Ramos (cell line): Measurements from ENCODE around the gene INPP5B.
"Not testable (repeated sequence)": the region's sequence is repeated elsewhere in the genome, so short reads cannot be mapped to it uniquely, and the experiment has no call there.

Experiments
- in situ Hi-C: fragments of 300-500 bp; cut with MboI; formaldehyde crosslinking; loops from one replicate; pipeline ENCODE4 v1.14.3; 2022; ENCODE audit warnings: low sequenced_read_pairs; ENCODE audit not compliant: unreplicated experiment

Gene INPP5B

GRCh38 chr1:37919277-37919676 is 27.6 kb downstream of the INPP5B start:
- in situ Hi-C loops: no loop called here

GRCh38 chr1:37915476-37916093 is 31.3 kb downstream of the INPP5B start:
- in situ Hi-C loops: no loop called here

GRCh38 chr1:37914719-37915475 is 32.0 kb downstream of the INPP5B start:
- in situ Hi-C loops: no loop called here

DNA sequence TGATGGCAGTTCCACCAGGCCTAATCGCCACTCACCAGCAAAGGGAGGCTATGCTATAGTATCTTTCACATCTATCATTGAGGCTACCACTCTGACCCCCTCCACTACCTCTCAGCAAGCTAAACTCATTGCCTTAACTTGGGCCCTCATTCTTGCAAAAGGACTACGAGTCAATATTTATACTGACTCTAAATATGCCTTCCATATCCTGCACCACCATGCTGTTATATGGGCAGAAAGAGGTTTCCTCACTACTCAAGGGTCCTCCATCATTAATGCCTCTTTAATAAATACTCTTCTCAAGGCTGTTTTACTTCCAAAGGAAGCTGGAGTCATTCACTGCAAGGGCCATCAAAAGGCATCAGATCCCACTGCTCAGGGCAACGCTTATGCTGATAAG is 35.4 kb downstream of the INPP5B start:
- in situ Hi-C loops: not testable (repeated sequence)

GRCh38 chr1:37910886-37911285 is 36.0 kb downstream of the INPP5B start:
- in situ Hi-C loops: not testable (repeated sequence)

GRCh38 chr1:37908531-37908930 is 38.3 kb downstream of the INPP5B start:
- in situ Hi-C loops: not testable (repeated sequence)

GRCh38 chr1:37907416-37908125 is 39.3 kb downstream of the INPP5B start:
- in situ Hi-C loops: not testable (repeated sequence)

- in situ Hi-C loops: not testable (repeated sequence)
Measured at GRCh38 chr1:37906591-37906990, 40.3 kb downstream of the INPP5B start.

- in situ Hi-C loops: no loop called here
Measured at GRCh38 chr1:37905727-37906126, 41.1 kb downstream of the INPP5B start.

GRCh38 chr1:37903921-37904320 is 42.9 kb downstream of the INPP5B start:
- in situ Hi-C loops: not testable (repeated sequence)

GRCh38 chr1:37902983-37903382 is 43.9 kb downstream of the INPP5B start:
- in situ Hi-C loops: no loop called here

DNA sequence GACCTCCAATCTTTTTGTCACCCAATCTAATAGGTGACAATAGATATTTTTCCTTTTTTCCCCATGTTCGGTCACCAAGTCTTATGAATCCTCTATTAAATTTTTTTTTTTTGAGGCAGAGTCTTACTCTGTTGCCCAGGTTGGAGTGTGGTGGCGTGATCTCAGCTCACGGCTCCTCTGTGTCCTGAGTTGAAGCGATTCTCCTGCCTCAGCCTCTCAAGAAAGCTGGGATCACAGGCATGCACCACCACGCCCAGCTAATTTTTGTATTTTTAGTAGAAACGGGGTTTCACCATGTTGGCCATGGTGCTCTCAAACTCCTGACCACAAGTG is 45.0 kb downstream of the INPP5B start:
- in situ Hi-C loops: no loop called here

GRCh38 chr1:37901191-37901892 is 45.5 kb downstream of the INPP5B start:
- in situ Hi-C loops: no loop called here

DNA sequence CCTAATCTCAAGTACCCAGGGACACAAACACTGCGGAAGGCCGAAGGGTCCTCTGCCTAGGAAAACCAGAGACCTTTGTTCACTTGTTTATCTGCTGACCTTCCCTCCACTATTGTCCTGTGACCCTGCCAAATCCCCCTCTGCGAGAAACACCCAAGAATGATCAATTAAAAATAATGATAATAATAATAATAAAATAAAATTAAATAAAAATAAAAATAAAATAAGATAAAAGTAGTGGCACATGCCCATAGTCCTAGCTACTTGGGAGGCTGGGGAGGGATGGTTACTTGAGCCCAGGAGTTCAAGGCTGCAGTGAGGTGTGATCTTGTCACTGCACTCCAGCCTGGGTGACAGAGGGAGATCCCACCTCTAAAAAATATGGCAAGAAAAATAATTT is 49.3 kb downstream of the INPP5B start:
- in situ Hi-C loops: not testable (repeated sequence)

DNA sequence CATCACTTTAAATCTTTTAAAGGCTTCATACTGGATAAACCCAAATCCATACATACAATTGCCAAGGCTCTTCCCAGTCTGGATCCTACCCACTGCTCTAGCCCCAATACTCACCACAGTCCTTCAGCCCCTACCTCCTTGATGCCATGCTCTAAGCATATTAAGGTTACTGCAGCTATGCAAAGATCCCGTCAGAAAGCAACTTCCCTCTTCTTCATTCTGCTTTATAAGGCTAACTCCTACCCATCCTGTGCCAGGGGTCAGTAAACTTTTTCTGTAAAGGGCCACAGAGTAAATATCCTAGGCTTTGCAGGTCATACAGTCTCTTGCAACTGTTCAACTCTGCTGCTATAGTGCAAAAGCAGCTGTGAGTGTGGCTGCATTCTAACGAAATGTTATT is 53.2 kb downstream of the INPP5B start:
- in situ Hi-C loops: loop anchor here (5.0 kb wide), 1 partner anchor 74 kb away; no protein-coding TSS in a partner anchor

GRCh38 chr1:37892151-37893047 is 54.5 kb downstream of the INPP5B start:
- in situ Hi-C loops: loop anchor here (5.0 kb wide), 1 partner anchor 75 kb away; no protein-coding TSS in a partner anchor

DNA sequence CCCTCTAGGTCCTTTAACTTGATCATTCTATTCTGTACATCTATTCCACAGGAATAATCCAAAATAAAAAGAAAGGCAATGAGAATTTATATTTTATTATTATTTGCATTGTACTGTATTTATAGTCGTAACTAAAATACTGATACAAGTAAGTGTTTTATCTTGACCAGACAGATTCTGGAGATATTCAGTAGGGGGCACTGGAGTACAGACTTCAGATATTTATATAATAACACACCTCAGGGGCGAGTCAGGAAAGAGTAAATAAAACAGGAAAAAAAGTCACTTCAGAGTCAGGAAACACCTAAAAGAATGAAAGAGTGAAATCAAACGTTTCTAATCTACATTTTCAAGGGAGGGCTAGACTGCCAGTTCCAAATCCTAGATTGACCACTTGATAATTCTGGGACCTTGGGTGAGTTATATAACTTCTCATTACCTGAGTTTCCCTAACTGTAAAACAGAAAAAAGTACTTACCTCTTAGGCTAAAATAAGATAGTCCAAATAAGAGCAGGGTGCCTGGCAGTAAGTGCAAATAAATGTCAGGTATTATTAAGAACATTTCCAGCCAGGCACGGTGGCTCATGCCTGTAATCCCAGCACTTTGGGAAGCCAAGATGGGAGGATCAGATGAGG is 56.4 kb downstream of the INPP5B start:
- in situ Hi-C loops: loop anchor here (5.0 kb wide), 1 partner anchor 77 kb away; no protein-coding TSS in a partner anchor

- in situ Hi-C loops: no loop called here
Measured at GRCh38 chr1:37888022-37888700, 58.7 kb downstream of the INPP5B start.

DNA sequence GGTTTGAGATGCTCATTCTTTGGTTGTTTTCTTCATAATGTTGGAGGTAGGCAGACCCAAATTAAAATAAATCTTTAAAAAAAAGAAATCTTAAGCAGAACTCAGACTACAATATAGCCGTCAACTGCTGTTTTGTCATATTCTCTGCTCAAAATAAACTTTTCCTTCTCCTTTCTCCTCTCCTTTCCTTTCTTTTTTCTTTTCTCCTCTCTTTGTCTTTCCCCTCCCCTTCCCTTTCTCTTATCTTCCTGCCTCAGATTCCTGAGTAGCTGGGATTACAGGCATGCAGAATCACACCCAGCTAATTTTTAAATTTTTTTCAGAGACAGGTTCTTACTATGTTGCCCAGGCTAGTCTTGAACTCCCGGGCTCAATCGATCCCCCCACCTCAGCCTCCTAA is 62.7 kb downstream of the INPP5B start:
- in situ Hi-C loops: no loop called here
